Mononuclear cell (primary cell): ENCODE data around the gene FAM131B. TPM values are rescaled to one million over a fixed set of nuclear protein-coding genes. Genes with fewer than 3 reads are reported as not detected.

Experiments
- H3K27me3 ChIP-seq: 2 replicates; pipeline ENCODE4 v1.6.0; 2011; ENCODE audit warnings: low read length, control low read depth; ENCODE audit not compliant: insufficient read depth
- H3K4me1 ChIP-seq: 2 replicates; pipeline ENCODE4 v1.5.1; 2011; ENCODE audit warnings: mild to moderate bottlenecking, low read length, control low read depth; ENCODE audit not compliant: insufficient read depth
- H3K4me3 ChIP-seq: 2 replicates; pipeline ENCODE4 v1.5.1; 2011; ENCODE audit warnings: mild to moderate bottlenecking, low read length, moderate library complexity
- H3K9me3 ChIP-seq: 2 replicates; pipeline ENCODE4 v1.5.1; 2011; ENCODE audit warnings: low read depth, mild to moderate bottlenecking, control low read depth, low read length
- total RNA-seq: library from RNA; depleted of rRNA; stranded (reverse); fragments of >200 nt; gene quantifications from one replicate; pipeline ENCODE4 v1.2.3, GENCODE V29; 2012

The FAM131B gene
- total RNA-seq, 1 donor, result 0.84 TPM

GRCh38 chr7:143334244-143334643 is 28.3 kb downstream of the FAM131B start:
- Histone ChIP-seq H3K4me3 (no peak overlapping the region), H3K27me3 (no peaks in the 10 kb centered on the region), H3K4me1 (peaks cover 9% of the 10 kb centered on the region), H3K9me3 (no peaks in the 10 kb centered on the region)

- Histone ChIP-seq H3K4me3 (no peak overlapping the region), H3K27me3 (no peaks in the 10 kb centered on the region), H3K4me1 (peaks cover 12% of the 10 kb centered on the region), H3K9me3 (no peaks in the 10 kb centered on the region)
Measured at GRCh38 chr7:143331179-143331801, 31.2 kb downstream of the FAM131B start.

- peaks cover 12% of the 10 kb centered on the region for H3K4me1 ChIP-seq
- no peaks in the 10 kb centered on the region for H3K9me3 ChIP-seq
- no peaks in the 10 kb centered on the region for H3K27me3 ChIP-seq
- no peak overlapping the region for H3K4me3 ChIP-seq
Measured at GRCh38 chr7:143329471-143330170, 32.9 kb downstream of the FAM131B start.

GRCh38 chr7:143327903-143328302 is 34.6 kb downstream of the FAM131B start:
- H3K4me1 ChIP-seq, result peaks cover 20% of the 10 kb centered on the region
- H3K27me3 ChIP-seq, result no peaks in the 10 kb centered on the region
- H3K9me3 ChIP-seq, result no peaks in the 10 kb centered on the region
- no peak overlapping the region for H3K4me3 ChIP-seq

- H3K27me3 ChIP-seq, result no peaks in the 10 kb centered on the region
- no peaks in the 10 kb centered on the region for H3K9me3 ChIP-seq
- H3K4me3 ChIP-seq, result no peak overlapping the region
- peaks cover 16% of the 10 kb centered on the region for H3K4me1 ChIP-seq
Measured at GRCh38 chr7:143325240-143325639, 37.3 kb downstream of the FAM131B start.

- Histone ChIP-seq H3K27me3 (no peaks in the 10 kb centered on the region), H3K4me1 (peaks cover 16% of the 10 kb centered on the region), H3K4me3 (no peak overlapping the region), H3K9me3 (no peaks in the 10 kb centered on the region)
Measured at GRCh38 chr7:143323653-143324052, 38.9 kb downstream of the FAM131B start.

GRCh38 chr7:143322760-143323633 is 39.5 kb downstream of the FAM131B start:
- no peaks in the 10 kb centered on the region for H3K27me3 ChIP-seq
- H3K9me3 ChIP-seq, result no peaks in the 10 kb centered on the region
- peaks cover 13% of the 10 kb centered on the region for H3K4me1 ChIP-seq
- H3K4me3 ChIP-seq, result no peak overlapping the region

GRCh38 chr7:143321734-143322133 is 40.8 kb downstream of the FAM131B start:
- H3K9me3 ChIP-seq, result no peaks in the 10 kb centered on the region
- H3K27me3 ChIP-seq, result no peaks in the 10 kb centered on the region
- no peak overlapping the region for H3K4me3 ChIP-seq
- peaks cover 14% of the 10 kb centered on the region for H3K4me1 ChIP-seq

GRCh38 chr7:143321242-143321641 is 41.3 kb downstream of the FAM131B start:
- Histone ChIP-seq H3K4me1 (peaks cover 19% of the 10 kb centered on the region), H3K4me3 (no peak overlapping the region), H3K9me3 (no peaks in the 10 kb centered on the region), H3K27me3 (no peaks in the 10 kb centered on the region)

GRCh38 chr7:143320620-143321019 is 41.9 kb downstream of the FAM131B start:
- Histone ChIP-seq H3K4me1 (peaks cover 25% of the 10 kb centered on the region), H3K4me3 (no peak overlapping the region), H3K9me3 (no peaks in the 10 kb centered on the region), H3K27me3 (no peaks in the 10 kb centered on the region)

GRCh38 chr7:143318661-143319060 is 43.9 kb downstream of the FAM131B start:
- peaks cover 42% of the 10 kb centered on the region for H3K4me1 ChIP-seq
- H3K27me3 ChIP-seq, result no peaks in the 10 kb centered on the region
- H3K4me3 ChIP-seq, result no peak overlapping the region

GRCh38 chr7:143316492-143316891 is 46.0 kb downstream of the FAM131B start:
- Histone ChIP-seq H3K4me3 (no peak overlapping the region), H3K4me1 (peaks cover 39% of the 10 kb centered on the region), H3K27me3 (no peaks in the 10 kb centered on the region), H3K9me3 (no peaks in the 10 kb centered on the region)

More at GRCh38 chr7:143318661-143319060, 43.9 kb downstream of the FAM131B start:
- no peaks in the 10 kb centered on the region for H3K9me3 ChIP-seq

GRCh38 chr7:143315776-143316175 is 46.7 kb downstream of the FAM131B start, which contains the start of gene CLCN1:
Gene CLCN1 (plus strand): TSS chr7:143316111. CDS start chr7:143316213, 102 bp downstream.
- Histone ChIP-seq H3K27me3 (no peaks in the 10 kb centered on the region), H3K9me3 (no peaks in the 10 kb centered on the region), H3K4me3 (no peak within 1 kb of the TSS), H3K4me1 (peaks cover 46% of the 10 kb centered on the region)

GRCh38 chr7:143314127-143314526 is 48.4 kb downstream of the FAM131B start:
- H3K9me3 ChIP-seq, result no peaks in the 10 kb centered on the region
- no peaks in the 10 kb centered on the region for H3K27me3 ChIP-seq
- H3K4me1 ChIP-seq, result peaks cover 55% of the 10 kb centered on the region
- no peak overlapping the region for H3K4me3 ChIP-seq

- Histone ChIP-seq H3K27me3 (no peaks in the 10 kb centered on the region), H3K4me3 (no peak overlapping the region), H3K9me3 (no peaks in the 10 kb centered on the region), H3K4me1 (peaks cover 22% of the 10 kb centered on the region)
Measured at GRCh38 chr7:143308632-143309031, 53.9 kb downstream of the FAM131B start.
